MM.1S (cell line): ENCODE results near the gene CNTNAP3.
"Not testable (repeated sequence)": the region's sequence is repeated elsewhere in the genome, so short reads cannot be mapped to it uniquely, and the experiment has no call there.

Source experiments
- DNase-seq: peaks from one replicate; pipeline ENCODE4 v3.0.0-alpha.2; 2015
- H2AFZ ChIP-seq: fragments of 300-600 bp; sonication (generic); 2 replicates; pipeline ENCODE4 v1.6.0; 2016; ENCODE audit warnings: antibody characterized with exemption, low read length
- H3F3A ChIP-seq: fragments of 300-600 bp; sonication (generic); 2 replicates; pipeline ENCODE4 v1.6.1; 2016; ENCODE audit warnings: mild to moderate bottlenecking, antibody characterized with exemption, low read length, moderate library complexity, mixed read lengths; ENCODE audit not compliant: insufficient read depth
- H3K27ac ChIP-seq: fragments of 300-600 bp; sonication (generic); 2 replicates; pipeline ENCODE4 v1.5.1; 2016; ENCODE audit warnings: mild to moderate bottlenecking, low read length
- H3K27me3 ChIP-seq: fragments of 300-600 bp; sonication (generic); replicated peaks from 2 replicates; pipeline ENCODE4 v1.6.0; 2016; ENCODE audit warnings: low read length; ENCODE audit not compliant: insufficient read depth
- H3K36me3 ChIP-seq: fragments of 300-600 bp; sonication (generic); replicated peaks from 2 replicates; pipeline ENCODE4 v1.6.1; 2016; ENCODE audit warnings: mild to moderate bottlenecking, low read length, mixed read lengths; ENCODE audit not compliant: insufficient read depth
- H3K4me1 ChIP-seq: fragments of 300-600 bp; sonication (generic); 2 replicates; pipeline ENCODE4 v1.6.1; 2016; ENCODE audit warnings: low read length, mixed read lengths
- H3K4me2 ChIP-seq: fragments of 300-600 bp; sonication (generic); 2 replicates; pipeline ENCODE4 v1.6.0; 2016; ENCODE audit warnings: low read depth, low read length
- H3K4me3 ChIP-seq: fragments of 300-600 bp; sonication (generic); 2 replicates; pipeline ENCODE4 v1.5.1; 2016; ENCODE audit warnings: low read length, mixed read lengths
- H3K79me2 ChIP-seq: fragments of 300-600 bp; sonication (generic); 2 replicates; pipeline ENCODE4 v1.6.1; 2016; ENCODE audit warnings: mixed run types, low read length, mixed read lengths
- H3K9ac ChIP-seq: fragments of 300-600 bp; sonication (generic); 2 replicates; pipeline ENCODE4 v1.6.1; 2016; ENCODE audit warnings: low read length, mixed read lengths
- H3K9me2 ChIP-seq: fragments of 300-600 bp; sonication (generic); replicated peaks from 2 replicates; pipeline ENCODE4 v1.6.1; 2016; ENCODE audit warnings: mild to moderate bottlenecking, low read length, mixed read lengths; ENCODE audit not compliant: insufficient read depth
- H3K9me3 ChIP-seq: fragments of 300-600 bp; sonication (generic); replicated peaks from 2 replicates; pipeline ENCODE4 v1.6.1; 2016; ENCODE audit warnings: mild to moderate bottlenecking, low read length, mixed read lengths; ENCODE audit not compliant: insufficient read depth
- H4K20me1 ChIP-seq: fragments of 300-600 bp; sonication (generic); 2 replicates; pipeline ENCODE4 v1.6.1; 2016; ENCODE audit warnings: mild to moderate bottlenecking, low read length, moderate library complexity, mixed read lengths; ENCODE audit not compliant: insufficient read depth

Gene CNTNAP3

DNA sequence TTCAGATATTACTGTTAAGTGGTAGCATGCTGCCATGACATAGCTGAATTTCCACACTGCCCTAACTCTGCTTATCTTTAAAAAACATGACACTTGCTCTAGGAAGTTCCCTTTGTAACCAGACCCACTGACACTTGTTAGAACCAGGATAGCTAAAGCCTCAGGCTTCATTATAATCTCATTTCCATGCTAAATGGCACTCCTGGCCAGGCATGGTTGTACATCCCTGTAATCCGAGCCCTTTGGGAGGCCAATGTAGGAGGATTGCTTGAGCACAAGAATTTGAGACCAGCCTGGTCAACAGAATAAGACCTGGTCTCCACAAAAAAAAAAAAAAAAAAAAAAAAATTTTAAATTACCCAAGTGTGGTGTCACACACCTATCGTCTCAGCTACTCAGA, 254.1 kb downstream of the CNTNAP3 start:
- H3K36me3 ChIP-seq, H2AFZ ChIP-seq: not testable (repeated sequence)

DNA sequence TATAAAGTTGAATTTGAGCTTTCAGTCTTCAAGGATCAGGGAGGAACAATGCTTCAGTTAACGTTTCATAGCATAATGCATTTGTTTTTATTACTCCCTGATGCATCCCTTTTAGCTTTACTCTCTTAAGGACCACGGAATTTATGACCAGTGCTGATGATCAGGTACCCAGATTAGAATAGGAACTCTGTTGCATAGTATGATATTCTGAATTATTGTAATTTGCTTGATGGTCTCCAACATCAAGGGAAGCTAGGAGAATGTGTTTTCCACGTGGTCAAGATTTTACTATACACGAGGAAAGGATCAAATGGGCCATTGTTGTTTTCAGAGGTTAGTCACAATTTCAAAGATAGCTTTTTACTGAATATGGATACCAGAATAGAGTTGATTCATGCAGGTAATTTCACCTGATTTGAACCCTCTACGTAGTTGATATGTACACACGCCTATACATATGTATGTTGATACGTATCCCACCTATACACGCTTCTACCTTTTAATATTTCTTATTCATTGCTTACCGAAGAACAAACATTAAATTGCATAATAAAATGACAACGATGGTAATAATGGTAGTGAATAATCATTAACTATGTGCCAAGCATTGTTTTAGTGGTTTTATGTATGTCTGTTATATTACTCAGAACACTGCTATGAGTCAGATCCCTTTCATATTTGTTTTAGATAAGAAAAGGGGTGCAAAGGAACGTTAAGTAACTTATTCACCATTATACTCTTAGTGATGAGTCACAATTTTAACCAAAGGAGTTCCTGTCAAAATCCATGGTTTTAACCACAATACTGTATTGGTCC, 257.6 kb downstream of the CNTNAP3 start:
- H3K9ac ChIP-seq, H3K4me1 ChIP-seq, H4K20me1 ChIP-seq, H3K4me3 ChIP-seq, H3K4me2 ChIP-seq, H3K36me3 ChIP-seq, H3K9me3 ChIP-seq, DNase-seq, H3K27ac ChIP-seq, H3K79me2 ChIP-seq, H3K27me3 ChIP-seq, H3F3A ChIP-seq, H3K9me2 ChIP-seq, H2AFZ ChIP-seq: not testable (repeated sequence)

More for the DNA sequence above, 254.1 kb downstream of the CNTNAP3 start:
- not testable (repeated sequence) for H3F3A ChIP-seq, H3K4me1 ChIP-seq, H3K27ac ChIP-seq, H3K79me2 ChIP-seq, H4K20me1 ChIP-seq, H3K9ac ChIP-seq, H3K27me3 ChIP-seq, H3K4me2 ChIP-seq, H3K9me2 ChIP-seq, H3K4me3 ChIP-seq, H3K9me3 ChIP-seq, DNase-seq

DNA sequence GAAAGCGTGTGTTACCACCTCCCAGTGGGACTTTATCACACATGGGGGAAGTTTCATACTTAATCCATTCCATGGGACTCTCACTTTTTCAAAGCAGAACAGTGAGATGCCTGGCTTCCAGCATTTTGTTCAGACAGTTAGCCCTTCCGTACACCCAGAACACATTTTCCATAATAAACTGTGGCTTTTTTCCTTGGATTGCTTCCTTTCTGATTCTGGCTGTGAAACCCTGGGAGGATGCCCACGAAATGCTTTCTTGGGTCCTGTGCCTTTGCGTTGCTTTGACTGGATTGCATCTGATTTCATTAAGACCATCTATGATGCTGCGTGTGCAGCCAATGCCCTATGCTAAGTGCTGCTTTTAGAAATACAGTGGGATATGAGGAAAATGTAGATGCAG, 259.1 kb downstream of the CNTNAP3 start:
- H3K27me3 ChIP-seq, DNase-seq, H3K9me3 ChIP-seq, H3K27ac ChIP-seq, H3K4me1 ChIP-seq, H3F3A ChIP-seq, H3K4me3 ChIP-seq, H4K20me1 ChIP-seq, H3K9ac ChIP-seq, H2AFZ ChIP-seq, H3K4me2 ChIP-seq, H3K9me2 ChIP-seq, H3K36me3 ChIP-seq, H3K79me2 ChIP-seq: not testable (repeated sequence)

DNA sequence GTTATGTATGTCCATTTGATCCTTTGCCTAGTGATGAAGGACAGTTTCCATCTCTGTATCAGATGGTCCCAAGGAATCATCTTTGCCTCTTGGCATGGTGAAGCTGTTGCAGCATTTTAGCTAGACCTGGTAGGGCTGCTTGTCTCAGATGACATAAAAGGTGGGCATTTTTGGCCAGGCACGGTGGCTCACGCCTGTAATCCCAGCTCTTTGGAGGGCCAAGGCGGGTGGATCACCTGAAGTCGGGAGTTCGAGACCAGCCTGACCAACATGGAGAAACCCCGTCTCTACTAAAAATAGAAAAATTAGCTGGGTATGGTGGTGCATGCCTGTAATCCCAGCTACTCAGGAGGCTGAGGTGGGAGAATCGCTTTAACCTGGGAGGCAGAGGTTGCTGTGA, 259.8 kb downstream of the CNTNAP3 start:
- not testable (repeated sequence) for H3K4me1 ChIP-seq, H3K79me2 ChIP-seq, H3K9me3 ChIP-seq, DNase-seq, H4K20me1 ChIP-seq, H3K9ac ChIP-seq, H3F3A ChIP-seq, H3K4me3 ChIP-seq, H3K27ac ChIP-seq, H3K4me2 ChIP-seq, H3K36me3 ChIP-seq, H3K27me3 ChIP-seq, H3K9me2 ChIP-seq, H2AFZ ChIP-seq

DNA sequence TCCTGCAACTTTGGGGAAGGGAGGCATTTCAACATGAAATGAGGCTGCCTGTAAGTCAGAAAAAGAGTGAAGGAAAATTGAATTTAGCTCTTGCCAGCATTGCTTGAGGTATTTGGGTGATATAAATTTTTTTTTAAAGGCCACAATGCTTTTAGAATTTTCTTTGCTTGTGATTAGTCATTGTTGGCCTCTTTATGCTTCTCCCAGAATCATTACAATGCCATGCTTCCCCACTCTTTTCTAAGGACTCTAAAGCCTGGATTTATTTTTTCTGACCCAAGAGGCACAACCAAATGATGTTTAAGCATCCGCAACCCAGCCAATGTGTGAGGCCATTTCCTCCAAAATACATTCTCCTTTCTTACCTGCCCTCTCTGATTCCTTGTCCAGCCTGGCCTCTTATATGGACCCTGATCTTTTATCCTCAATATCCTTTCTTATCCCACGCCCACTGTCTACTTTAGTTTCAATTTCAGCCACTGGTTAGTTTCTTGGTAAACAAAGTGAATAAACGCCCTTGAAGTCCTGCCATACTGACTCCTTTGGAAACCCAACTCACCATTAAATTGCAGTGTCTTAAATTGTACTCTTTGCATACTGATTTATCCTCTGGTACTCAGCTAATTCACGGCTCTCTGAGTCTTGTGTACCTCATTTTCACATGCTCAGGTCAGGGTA, 261.9 kb downstream of the CNTNAP3 start:
- not testable (repeated sequence) for H3F3A ChIP-seq, H3K4me2 ChIP-seq, DNase-seq, H3K27me3 ChIP-seq, H3K36me3 ChIP-seq, H3K9ac ChIP-seq, H3K27ac ChIP-seq, H3K4me1 ChIP-seq, H3K4me3 ChIP-seq, H3K9me2 ChIP-seq, H3K79me2 ChIP-seq, H4K20me1 ChIP-seq, H2AFZ ChIP-seq, H3K9me3 ChIP-seq
